Stimulated activated CD4-positive, alpha-beta T cell treated with anti-CD3 and anti-CD28 coated beads, Interleukin-1b, Interleukin-23, amount 100 ng/mL, for 48 hours (primary cell): ENCODE results near the gene FST.

Experiments
- DNase-seq: peaks from one replicate; pipeline ENCODE4 v3.0.0-alpha.2; 2020

Gene FST

GRCh38 chr5:53475320-53475719 lies 5.1 kb upstream of the FST start:
- no peak for DNase-seq

- DNase-seq: no peak
These were observed 4.4 kb upstream of the FST start for GRCh38 chr5:53476019-53476418.

GRCh38 chr5:53476531-53477480 lies 3.6 kb upstream of the FST start:
- DNase-seq: no peak

GRCh38 chr5:53478411-53479044 lies 1.9 kb upstream of the FST start:
- no peak for DNase-seq

- DNase-seq: no peak
These were observed 1.3 kb upstream of the FST start for GRCh38 chr5:53479045-53479589.

GRCh38 chr5:53479590-53480415 lies 626 bp upstream of the FST start:
- peak; percentile 10 for DNase-seq

GRCh38 chr5:53481159-53481886 lies 894 bp downstream of the FST start:
- DNase-seq: no peak

GRCh38 chr5:53481887-53482716 lies 1.7 kb downstream of the FST start:
- DNase-seq: peak; percentile 62

- DNase-seq: no peak
These were observed 2.5 kb downstream of the FST start for GRCh38 chr5:53482717-53483638.

- no peak for DNase-seq
These were observed 7.0 kb downstream of the FST start for GRCh38 chr5:53487436-53487835.

- DNase-seq: no peak
These were observed 7.8 kb downstream of the FST start for GRCh38 chr5:53488195-53488722.

- no peak for DNase-seq
These were observed 10.3 kb downstream of the FST start for GRCh38 chr5:53490747-53491146.

- DNase-seq: no peak
These were observed 20.6 kb downstream of the FST start for GRCh38 chr5:53501054-53501453.

- no peak for DNase-seq
These were observed 23.3 kb downstream of the FST start for GRCh38 chr5:53503562-53504218.

GRCh38 chr5:53507013-53507412 lies 26.6 kb downstream of the FST start:
- DNase-seq: no peak

GRCh38 chr5:53508125-53508524 lies 27.7 kb downstream of the FST start:
- no peak for DNase-seq

- DNase-seq: no peak
These were observed 32.1 kb downstream of the FST start for GRCh38 chr5:53512539-53512938.

GRCh38 chr5:53515988-53516387 lies 35.6 kb downstream of the FST start:
- DNase-seq: no peak

- no peak for DNase-seq
These were observed 40.4 kb downstream of the FST start for GRCh38 chr5:53520813-53521212.
